Fibroblast of lung (primary cell): ENCODE data around the gene FAM151A. TPM values are rescaled to one million over a fixed set of nuclear protein-coding genes. Genes with fewer than 3 reads are reported as not detected.

Source experiments
- DNase-seq, 2 donors: peaks; one replicate each; pipeline versions ENCODE4 v3.0.0 to v3.0.0-alpha.2; 2010; ENCODE audit warnings: low read depth in 2 of 2
- H2AFZ ChIP-seq: 2 replicates; pipeline ENCODE4 v1.5.1; 2012; ENCODE audit warnings: low read length, control low read depth, inconsistent platforms
- H3K27ac ChIP-seq: 2 replicates; pipeline ENCODE4 v1.5.1; 2011; ENCODE audit warnings: low read length, control low read depth; ENCODE audit not compliant: insufficient read depth
- H3K27me3 ChIP-seq: 2 replicates; pipeline ENCODE4 v1.5.1; 2011; ENCODE audit warnings: mild to moderate bottlenecking, low read length; ENCODE audit not compliant: control insufficient read depth, insufficient read depth
- H3K36me3 ChIP-seq: 2 replicates; pipeline ENCODE4 v1.5.1; 2011; ENCODE audit warnings: low read length; ENCODE audit not compliant: control insufficient read depth, insufficient read depth
- H3K4me1 ChIP-seq: 2 replicates; pipeline ENCODE4 v1.5.1; 2011; ENCODE audit warnings: low read length; ENCODE audit not compliant: control insufficient read depth, insufficient read depth; ENCODE audit errors: extremely low read depth
- H3K4me2 ChIP-seq: 2 replicates; pipeline ENCODE4 v1.5.1; 2011; ENCODE audit warnings: low read length, control low read depth; ENCODE audit not compliant: insufficient read depth; ENCODE audit errors: extremely low read depth
- H3K4me3 ChIP-seq, 4 experiments: fragments of 200-600 bp in 1 of 4; sonication (generic) in 1 of 4; replicated peaks in 1 of 4; 2 replicates each; pipeline ENCODE4 v1.5.1; 2011 to 2016; ENCODE audit warnings: low read length in 4 of 4, low read depth in 3 of 4, mild to moderate bottlenecking in 3 of 4, control low read depth in 2 of 4, inconsistent platforms in 1 of 4, mixed read lengths in 1 of 4; ENCODE audit not compliant: insufficient read depth in 1 of 4; ENCODE audit errors: control extremely low read depth in 1 of 4
- H3K79me2 ChIP-seq: 2 replicates; pipeline ENCODE4 v1.5.1; 2012; ENCODE audit warnings: mild to moderate bottlenecking, low read length, inconsistent platforms; ENCODE audit not compliant: control insufficient read depth, insufficient read depth
- H3K9ac ChIP-seq: 2 replicates; pipeline ENCODE4 v1.5.1; 2011; ENCODE audit warnings: mild to moderate bottlenecking, low read length, control low read depth; ENCODE audit not compliant: insufficient read depth
- H3K9me3 ChIP-seq: 2 replicates; pipeline ENCODE4 v1.5.1; 2012; ENCODE audit warnings: low read depth, low read length; ENCODE audit not compliant: control insufficient read depth, insufficient read depth
- H4K20me1 ChIP-seq: 2 replicates; pipeline ENCODE4 v1.5.1; 2011; ENCODE audit warnings: low read length; ENCODE audit not compliant: control insufficient read depth, insufficient read depth; ENCODE audit errors: extremely low read depth
- EZH2 ChIP-seq: IDR thresholded peaks from 2 replicates; pipeline ENCODE4 v1.5.1; 2012; ENCODE audit warnings: low read length, control low read depth, mild to moderate bottlenecking; ENCODE audit errors: missing control alignments
- polyA plus RNA-seq, 2 donors: library from polyadenylated mRNA; depleted of rRNA in 1 of 2; stranded (reverse) in 1 of 2; unstranded in 1 of 2; fragments of >200 nt; gene quantifications; 2 replicates each; pipeline ENCODE4 v1.2.1, GENCODE V29; 2011 to 2012; ENCODE audit warnings: missing spikeins in 1 of 2
- total RNA-seq: library from RNA; depleted of rRNA; stranded (reverse); fragments of >200 nt; gene quantifications from 2 replicates; pipeline ENCODE4 v1.2.1, GENCODE V29; 2014
- TF ChIP-seq, protein P1 (sequence below), 2 donors: IDR thresholded peaks in 1 of 2; conservative IDR thresholded peaks in 1 of 2; 1 replicate in 1 of 2; 2 replicates in 1 of 2; pipeline ENCODE4 v1.5.1; 2011 to 2012; ENCODE audit warnings: low read length in 2 of 2, control low read depth in 1 of 2, inconsistent platforms in 1 of 2, low read depth in 1 of 2, mild to moderate bottlenecking in 1 of 2

The FAM151A gene
- total and polyA plus RNA-seq, 2 donors (not counting 1 experiment from before 2014, with no cell fraction given), result not detected

DNA sequence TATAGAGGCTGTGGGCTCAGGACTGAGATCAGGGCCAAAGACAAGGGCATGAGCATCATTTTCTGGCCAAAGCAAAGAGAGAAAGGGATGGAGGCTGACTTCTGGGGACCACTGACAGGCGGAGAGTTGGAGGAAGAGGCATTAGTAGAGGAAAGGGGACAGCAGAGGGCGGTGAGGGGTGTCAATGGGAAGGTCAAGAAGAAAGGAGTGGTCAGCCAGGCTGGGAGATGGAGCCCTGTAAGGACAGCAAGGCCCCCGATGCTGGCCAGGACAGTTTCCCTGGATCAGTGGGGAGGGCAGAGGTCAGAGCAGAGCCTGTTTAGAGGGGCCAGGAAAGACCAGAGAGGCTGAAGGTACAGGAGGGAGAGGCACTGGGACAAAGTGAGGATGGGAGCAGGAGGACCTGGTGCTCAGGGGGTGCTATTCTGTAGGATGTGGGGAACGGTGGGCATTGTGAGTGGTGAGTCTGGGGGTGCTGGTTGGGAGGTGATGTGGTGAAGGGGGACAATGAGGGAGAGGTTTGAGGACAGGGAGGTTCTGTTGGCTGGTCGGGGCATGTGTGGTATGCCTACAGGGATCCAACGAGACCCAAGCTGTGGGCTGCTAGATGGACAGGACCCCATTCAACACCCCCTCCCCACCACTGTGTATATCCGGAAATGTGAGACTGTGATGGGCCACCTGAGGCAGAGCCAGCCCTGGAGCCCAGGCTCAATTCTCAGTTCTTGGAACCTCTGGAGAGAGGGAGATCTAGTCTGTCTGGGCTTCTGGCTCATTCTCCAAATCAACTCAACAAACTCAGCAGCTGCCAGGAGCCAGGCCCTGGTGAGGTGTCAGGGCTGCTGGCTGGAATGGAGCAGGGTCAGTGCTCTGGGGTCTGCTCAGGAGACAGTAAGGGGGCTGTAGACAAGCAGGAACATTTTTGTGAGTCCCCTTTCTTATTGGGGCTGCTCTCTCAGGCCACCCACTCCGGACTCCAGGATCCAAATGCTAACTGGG is 1.4 kb upstream of the FAM151A start:
- H3K27ac ChIP-seq, result no peak overlapping the region
- H3K4me3 ChIP-seq, result no peak overlapping the region
- TF ChIP-seq, protein P1, sequence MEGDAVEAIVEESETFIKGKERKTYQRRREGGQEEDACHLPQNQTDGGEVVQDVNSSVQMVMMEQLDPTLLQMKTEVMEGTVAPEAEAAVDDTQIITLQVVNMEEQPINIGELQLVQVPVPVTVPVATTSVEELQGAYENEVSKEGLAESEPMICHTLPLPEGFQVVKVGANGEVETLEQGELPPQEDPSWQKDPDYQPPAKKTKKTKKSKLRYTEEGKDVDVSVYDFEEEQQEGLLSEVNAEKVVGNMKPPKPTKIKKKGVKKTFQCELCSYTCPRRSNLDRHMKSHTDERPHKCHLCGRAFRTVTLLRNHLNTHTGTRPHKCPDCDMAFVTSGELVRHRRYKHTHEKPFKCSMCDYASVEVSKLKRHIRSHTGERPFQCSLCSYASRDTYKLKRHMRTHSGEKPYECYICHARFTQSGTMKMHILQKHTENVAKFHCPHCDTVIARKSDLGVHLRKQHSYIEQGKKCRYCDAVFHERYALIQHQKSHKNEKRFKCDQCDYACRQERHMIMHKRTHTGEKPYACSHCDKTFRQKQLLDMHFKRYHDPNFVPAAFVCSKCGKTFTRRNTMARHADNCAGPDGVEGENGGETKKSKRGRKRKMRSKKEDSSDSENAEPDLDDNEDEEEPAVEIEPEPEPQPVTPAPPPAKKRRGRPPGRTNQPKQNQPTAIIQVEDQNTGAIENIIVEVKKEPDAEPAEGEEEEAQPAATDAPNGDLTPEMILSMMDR (conservative IDR thresholded peaks at IDR 0.05 in 1 of 2, IDR thresholded peaks at IDR 0.05 in 1 of 2; ENCODE audit: low read depth in 1 of 2, low read length in 2 of 2), result no peak
- no peak for TF ChIP-seq EZH2
- H2AFZ ChIP-seq, result no peak overlapping the region
- H4K20me1 ChIP-seq, result no peaks in the 10 kb centered on the region
- H3K36me3 ChIP-seq, result no peaks in the 10 kb centered on the region
- H3K4me2 ChIP-seq, result no peak overlapping the region
- H3K9me3 ChIP-seq, result no peaks in the 10 kb centered on the region
- no peak for DNase-seq
- no peaks in the 10 kb centered on the region for H3K79me2 ChIP-seq
- no peaks in the 10 kb centered on the region for H3K4me1 ChIP-seq
- H3K9ac ChIP-seq, result no peak overlapping the region
- peaks cover 2% of the 10 kb centered on the region for H3K27me3 ChIP-seq

DNA sequence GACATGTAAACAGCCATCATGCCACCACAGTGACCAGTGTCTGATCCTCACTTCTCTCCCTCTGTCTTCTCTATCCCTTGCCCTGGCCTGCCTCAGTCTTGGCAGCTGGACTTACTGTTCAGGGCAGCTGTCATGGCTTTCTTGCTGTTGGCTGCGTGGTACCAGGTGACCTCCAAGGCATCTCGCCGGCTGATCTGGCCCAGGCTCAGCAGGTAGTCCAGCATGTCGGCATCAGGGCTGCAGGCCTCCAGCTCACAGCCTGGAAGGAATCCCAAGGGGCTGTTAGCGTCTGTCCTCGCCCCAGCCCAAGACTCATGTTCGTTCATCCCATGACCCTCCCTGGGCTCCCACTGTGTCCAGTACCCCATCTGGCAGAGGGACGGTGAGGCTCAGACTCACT is 3.6 kb downstream of the FAM151A start:
- H3K36me3 ChIP-seq, result no peaks in the 10 kb centered on the region
- no peak overlapping the region for H3K27ac ChIP-seq
- no peak for DNase-seq
- no peak overlapping the region for H3K9ac ChIP-seq
- H3K4me2 ChIP-seq, result no peak overlapping the region
- H3K9me3 ChIP-seq, result no peaks in the 10 kb centered on the region
- no peaks in the 10 kb centered on the region for H3K79me2 ChIP-seq
- H3K4me3 ChIP-seq, result no peak overlapping the region
- H3K4me1 ChIP-seq, result no peaks in the 10 kb centered on the region
- H2AFZ ChIP-seq, result no peak overlapping the region
- no peak for TF ChIP-seq EZH2
- TF ChIP-seq, protein P1 (conservative IDR thresholded peaks at IDR 0.05 in 1 of 2, IDR thresholded peaks at IDR 0.05 in 1 of 2; ENCODE audit: low read depth in 1 of 2, low read length in 2 of 2), result no peak
- H3K27me3 ChIP-seq, result peaks cover 5% of the 10 kb centered on the region
- H4K20me1 ChIP-seq, result no peaks in the 10 kb centered on the region

DNA sequence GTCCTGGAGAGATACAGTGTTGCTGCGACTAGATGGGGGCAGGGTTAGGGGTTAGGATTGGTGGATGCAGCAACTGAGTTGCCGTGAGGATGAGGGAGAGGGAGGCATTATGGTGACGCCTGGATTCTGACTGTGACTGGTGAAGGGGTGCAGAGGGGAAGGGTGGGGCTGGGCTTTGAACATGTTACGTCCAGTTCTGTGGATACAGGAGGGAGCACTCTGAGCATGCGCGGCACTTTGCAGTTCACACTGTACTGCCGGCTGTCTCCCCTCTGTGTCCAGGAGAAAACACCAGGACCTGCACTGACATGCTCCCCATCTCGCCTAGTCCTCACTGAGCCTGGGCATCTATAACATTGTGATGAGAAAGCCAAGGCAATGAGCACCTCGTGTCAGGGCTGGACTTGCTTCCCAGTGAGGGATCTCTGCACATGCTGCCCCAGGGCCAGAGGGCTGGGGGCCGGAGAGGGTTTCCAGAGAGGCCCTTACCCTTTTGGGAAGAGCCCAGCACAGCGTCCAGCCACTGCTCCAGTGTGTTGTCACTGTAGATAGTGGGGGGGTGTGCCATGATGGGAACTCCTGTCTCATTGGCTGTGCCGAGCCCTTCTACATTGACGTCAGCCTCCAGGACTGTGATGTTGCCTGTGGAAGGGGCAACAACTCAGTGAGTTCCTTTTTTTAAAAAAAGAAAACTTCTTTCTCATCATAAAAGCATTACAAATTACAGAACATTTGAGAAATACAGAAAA is 7.6 kb downstream of the FAM151A start:
- Histone ChIP-seq H3K27ac (no peak overlapping the region), H3K27me3 (peaks cover 3% of the 10 kb centered on the region), H3K4me3 (no peak overlapping the region), H3K79me2 (no peaks in the 10 kb centered on the region), H2AFZ (no peak overlapping the region), H3K9ac (no peak overlapping the region), H3K4me1 (no peaks in the 10 kb centered on the region), H3K4me2 (no peak overlapping the region), H4K20me1 (no peaks in the 10 kb centered on the region), H3K36me3 (no peaks in the 10 kb centered on the region), H3K9me3 (no peaks in the 10 kb centered on the region)
- no peak for DNase-seq
- TF ChIP-seq, protein P1 (conservative IDR thresholded peaks at IDR 0.05 in 1 of 2, IDR thresholded peaks at IDR 0.05 in 1 of 2; ENCODE audit: low read depth in 1 of 2, low read length in 2 of 2), result no peak
- no peak for TF ChIP-seq EZH2
